Measurements from ENCODE around the gene LRP6. TPM values are rescaled to one million over a fixed set of nuclear protein-coding genes. Genes with fewer than 3 reads are reported as not detected.

Gene LRP6
- total RNA-seq, 1 donor from 2014 or later: 41.9 TPM

DNA sequence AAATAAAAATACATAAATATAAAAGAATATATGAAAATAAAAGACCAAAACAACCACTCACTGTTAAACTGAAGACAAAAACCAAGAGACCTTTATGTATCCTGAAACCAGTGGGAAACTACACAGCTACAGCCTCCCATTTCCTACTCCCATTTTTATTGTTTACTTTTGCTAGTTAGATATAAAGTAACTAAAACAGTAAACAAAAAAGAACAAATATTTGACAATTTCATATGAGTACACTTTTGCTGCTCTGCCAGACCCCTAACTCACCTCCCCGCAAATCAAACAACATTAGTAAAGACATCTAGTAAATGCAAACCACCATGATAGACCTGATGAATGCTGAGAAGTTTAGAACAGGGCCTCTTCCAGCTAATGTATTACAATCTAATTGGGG, 99.0 kb downstream of the LRP6 start:
- Mint-ChIP-seq H3K27ac (ENCODE audit: unreplicated experiment) (no peak overlapping the region), H3K4me3 (ENCODE audit: unreplicated experiment) (no peak overlapping the region)

GRCh38 chr12:12166751-12167150, 100.1 kb downstream of the LRP6 start:
- H3K36me3 Mint-ChIP-seq (ENCODE audit: unreplicated experiment): peaks cover 21% of the 10 kb centered on the region
- H3K4me3 Mint-ChIP-seq (ENCODE audit: unreplicated experiment): no peak overlapping the region
- H3K9me3 Mint-ChIP-seq (ENCODE audit: unreplicated experiment): no peaks in the 10 kb centered on the region
- no peak for TF ChIP-seq CTCF (IDR thresholded peaks at IDR 0.05)
- H3K27me3 Mint-ChIP-seq (ENCODE audit: unreplicated experiment): no peaks in the 10 kb centered on the region
- peaks cover 7% of the 10 kb centered on the region for H3K4me1 Mint-ChIP-seq (ENCODE audit: unreplicated experiment)
- H3K27ac Mint-ChIP-seq (ENCODE audit: unreplicated experiment): no peak overlapping the region
- no peak for DNase-seq (ENCODE audit: extremely low spot score, unreplicated experiment)

More for the DNA sequence above, 99.0 kb downstream of the LRP6 start:
- Mint-ChIP-seq H3K27me3 (ENCODE audit: unreplicated experiment) (no peaks in the 10 kb centered on the region), H3K4me1 (ENCODE audit: unreplicated experiment) (peaks cover 15% of the 10 kb centered on the region), H3K36me3 (ENCODE audit: unreplicated experiment) (peaks cover 18% of the 10 kb centered on the region), H3K9me3 (ENCODE audit: unreplicated experiment) (no peaks in the 10 kb centered on the region)
- TF ChIP-seq CTCF (IDR thresholded peaks at IDR 0.05): no peak
- DNase-seq (ENCODE audit: extremely low spot score, unreplicated experiment): no peak

GRCh38 chr12:12159988-12160387, 106.9 kb downstream of the LRP6 start:
- peaks cover 21% of the 10 kb centered on the region for H3K4me1 Mint-ChIP-seq (ENCODE audit: unreplicated experiment)
- H3K27ac Mint-ChIP-seq (ENCODE audit: unreplicated experiment): no peak overlapping the region
- DNase-seq (ENCODE audit: extremely low spot score, unreplicated experiment): no peak
- H3K27me3 Mint-ChIP-seq (ENCODE audit: unreplicated experiment): no peaks in the 10 kb centered on the region
- peaks cover 49% of the 10 kb centered on the region for H3K36me3 Mint-ChIP-seq (ENCODE audit: unreplicated experiment)
- no peaks in the 10 kb centered on the region for H3K9me3 Mint-ChIP-seq (ENCODE audit: unreplicated experiment)
- no peak overlapping the region for H3K4me3 Mint-ChIP-seq (ENCODE audit: unreplicated experiment)
- no peak for TF ChIP-seq CTCF (IDR thresholded peaks at IDR 0.05)

GRCh38 chr12:12158858-12159257, 108.0 kb downstream of the LRP6 start:
- no peak overlapping the region for H3K27ac Mint-ChIP-seq (ENCODE audit: unreplicated experiment)
- H3K4me1 Mint-ChIP-seq (ENCODE audit: unreplicated experiment): peaks cover 20% of the 10 kb centered on the region
- no peak for TF ChIP-seq CTCF (IDR thresholded peaks at IDR 0.05)
- H3K9me3 Mint-ChIP-seq (ENCODE audit: unreplicated experiment): no peaks in the 10 kb centered on the region
- H3K27me3 Mint-ChIP-seq (ENCODE audit: unreplicated experiment): no peaks in the 10 kb centered on the region
- H3K4me3 Mint-ChIP-seq (ENCODE audit: unreplicated experiment): no peak overlapping the region
- peaks cover 44% of the 10 kb centered on the region for H3K36me3 Mint-ChIP-seq (ENCODE audit: unreplicated experiment)
- DNase-seq (ENCODE audit: extremely low spot score, unreplicated experiment): no peak

DNA sequence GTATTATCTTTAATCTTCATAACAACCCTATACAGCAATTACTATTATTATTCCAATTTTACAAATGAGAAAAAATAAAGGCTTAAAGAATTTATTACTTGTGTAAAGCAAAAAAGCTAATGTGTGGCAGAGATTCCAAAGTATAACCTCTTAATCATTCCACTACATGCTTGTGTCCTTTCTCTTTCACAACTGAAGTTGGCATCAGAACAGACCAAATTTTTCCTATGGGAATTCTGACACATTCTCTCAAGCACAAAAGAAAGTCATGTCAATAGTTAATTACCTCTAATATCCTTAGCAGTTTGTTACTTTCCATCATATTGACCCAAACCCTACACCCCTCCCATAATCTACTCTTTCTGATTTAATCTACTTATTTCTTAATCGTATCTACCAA, 109.4 kb downstream of the LRP6 start:
- no peaks in the 10 kb centered on the region for H3K9me3 Mint-ChIP-seq (ENCODE audit: unreplicated experiment)
- TF ChIP-seq CTCF (IDR thresholded peaks at IDR 0.05): no peak
- H3K4me3 Mint-ChIP-seq (ENCODE audit: unreplicated experiment): no peak overlapping the region
- H3K27me3 Mint-ChIP-seq (ENCODE audit: unreplicated experiment): no peaks in the 10 kb centered on the region
- H3K27ac Mint-ChIP-seq (ENCODE audit: unreplicated experiment): no peak overlapping the region
- peaks cover 20% of the 10 kb centered on the region for H3K4me1 Mint-ChIP-seq (ENCODE audit: unreplicated experiment)
- peaks cover 44% of the 10 kb centered on the region for H3K36me3 Mint-ChIP-seq (ENCODE audit: unreplicated experiment)
- no peak for DNase-seq (ENCODE audit: extremely low spot score, unreplicated experiment)
